ENCODE data around the gene PNPLA7.

DNA sequence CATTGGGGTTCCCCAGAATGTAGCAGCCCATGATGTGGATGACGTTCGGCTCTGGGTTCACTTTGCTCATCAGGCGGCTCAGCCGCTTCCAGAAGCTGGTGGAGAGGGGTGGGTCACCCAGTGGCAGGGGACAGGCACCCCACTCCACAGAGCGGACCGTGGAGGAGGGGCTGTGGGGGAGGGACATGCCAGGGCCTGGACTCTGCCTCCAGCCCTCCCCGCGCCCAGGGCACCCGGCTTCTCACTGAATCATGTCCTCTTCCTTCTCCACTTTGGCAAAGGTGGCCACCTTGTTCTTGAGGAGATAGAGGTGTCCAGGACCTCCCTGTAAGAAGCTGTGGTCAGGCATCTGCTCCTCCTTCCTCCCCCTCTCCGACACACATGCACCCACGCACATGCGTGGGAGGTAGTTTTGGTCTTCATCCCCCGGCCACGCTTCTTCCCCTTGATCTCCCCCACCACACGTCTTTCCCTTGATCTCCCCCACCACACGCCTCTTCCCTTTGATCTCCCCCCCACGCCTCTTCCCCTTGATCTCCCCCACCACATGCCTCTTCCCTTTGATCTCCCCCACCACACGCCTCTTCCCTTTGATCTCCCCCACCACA is 100.2 kb downstream of the PNPLA7 start:
- TF ChIP-seq EZH2 (IDR thresholded peaks at IDR 0.05; ENCODE audit: borderline replicate concordance, low read depth, low read length, poor library complexity, severe bottlenecking): no peak
- TF ChIP-seq, protein P1, sequence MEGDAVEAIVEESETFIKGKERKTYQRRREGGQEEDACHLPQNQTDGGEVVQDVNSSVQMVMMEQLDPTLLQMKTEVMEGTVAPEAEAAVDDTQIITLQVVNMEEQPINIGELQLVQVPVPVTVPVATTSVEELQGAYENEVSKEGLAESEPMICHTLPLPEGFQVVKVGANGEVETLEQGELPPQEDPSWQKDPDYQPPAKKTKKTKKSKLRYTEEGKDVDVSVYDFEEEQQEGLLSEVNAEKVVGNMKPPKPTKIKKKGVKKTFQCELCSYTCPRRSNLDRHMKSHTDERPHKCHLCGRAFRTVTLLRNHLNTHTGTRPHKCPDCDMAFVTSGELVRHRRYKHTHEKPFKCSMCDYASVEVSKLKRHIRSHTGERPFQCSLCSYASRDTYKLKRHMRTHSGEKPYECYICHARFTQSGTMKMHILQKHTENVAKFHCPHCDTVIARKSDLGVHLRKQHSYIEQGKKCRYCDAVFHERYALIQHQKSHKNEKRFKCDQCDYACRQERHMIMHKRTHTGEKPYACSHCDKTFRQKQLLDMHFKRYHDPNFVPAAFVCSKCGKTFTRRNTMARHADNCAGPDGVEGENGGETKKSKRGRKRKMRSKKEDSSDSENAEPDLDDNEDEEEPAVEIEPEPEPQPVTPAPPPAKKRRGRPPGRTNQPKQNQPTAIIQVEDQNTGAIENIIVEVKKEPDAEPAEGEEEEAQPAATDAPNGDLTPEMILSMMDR (conservative IDR thresholded peaks at IDR 0.05; ENCODE audit: low read depth, low read length): no peak
